ENCODE measurements around the gene ZBTB16. TPM values are rescaled to one million over a fixed set of nuclear protein-coding genes. Genes with fewer than 3 reads are reported as not detected.

ZBTB16 gene
- polyA plus RNA-seq, 1 donor from 2014 or later = 0.45 TPM

- Histone ChIP-seq H3F3A (ENCODE audit: insufficient read depth, low read length, poor library complexity, severe bottlenecking) (no peaks in the 10 kb centered on the region), H3K9me3 (ENCODE audit: low read length) (no peaks in the 10 kb centered on the region), H3K9ac (ENCODE audit: low read length) (no peak overlapping the region), H3K4me2 (ENCODE audit: low read length) (no peak overlapping the region), H3K79me2 (replicated peaks; ENCODE audit: insufficient read depth, low read length) (peaks cover 29% of the 10 kb centered on the region), H2AFZ (ENCODE audit: low read depth, low read length) (no peak overlapping the region), H3K4me3 (ENCODE audit: low read length) (no peak overlapping the region), H3K27me3 (ENCODE audit: insufficient read depth, low read depth, low read length) (no peaks in the 10 kb centered on the region), H4K20me1 (ENCODE audit: insufficient read depth) (no peaks in the 10 kb centered on the region), H3K27ac (ENCODE audit: low read length) (no peak overlapping the region), H3K9me2 (ENCODE audit: insufficient read depth, low read length) (no peaks in the 10 kb centered on the region), H3K36me3 (ENCODE audit: insufficient read depth, low read length) (no peaks in the 10 kb centered on the region)
- TF ChIP-seq SMC3 (conservative IDR thresholded peaks at IDR 0.05; ENCODE audit: poor library complexity) = no peak
- TF ChIP-seq EP300 (conservative IDR thresholded peaks at IDR 0.05; ENCODE audit: poor library complexity, severe bottlenecking) = no peak
- no peak for TF ChIP-seq MXI1 (conservative IDR thresholded peaks at IDR 0.05; ENCODE audit: poor library complexity, severe bottlenecking)
- no peak for TF ChIP-seq CTCF (IDR thresholded peaks at IDR 0.05; ENCODE audit: poor library complexity, severe bottlenecking)
- TF ChIP-seq EZH2 (IDR thresholded peaks at IDR 0.05; ENCODE audit: borderline replicate concordance, insufficient read depth, low read length, poor library complexity, severe bottlenecking) = no peak
- TF ChIP-seq POLR2AphosphoS5 (IDR thresholded peaks at IDR 0.05) = no peak
- no peak for TF ChIP-seq REST (IDR thresholded peaks at IDR 0.05; ENCODE audit: borderline replicate concordance)
- TF ChIP-seq TAF1 (IDR thresholded peaks at IDR 0.05; ENCODE audit: low read depth) = no peak
- TF ChIP-seq RAD21 (conservative IDR thresholded peaks at IDR 0.05) = no peak
Observed at GRCh38 chr11:114115451-114115928, 56.0 kb downstream of the ZBTB16 start.

GRCh38 chr11:114116357-114116756 lies 56.8 kb downstream of the ZBTB16 start:
- Histone ChIP-seq H3K27me3 (ENCODE audit: insufficient read depth, low read depth, low read length) (no peaks in the 10 kb centered on the region), H4K20me1 (ENCODE audit: insufficient read depth) (no peaks in the 10 kb centered on the region), H3K36me3 (ENCODE audit: insufficient read depth, low read length) (no peaks in the 10 kb centered on the region), H3K79me2 (replicated peaks; ENCODE audit: insufficient read depth, low read length) (peaks cover 21% of the 10 kb centered on the region), H3K9me3 (ENCODE audit: low read length) (no peaks in the 10 kb centered on the region), H2AFZ (ENCODE audit: low read depth, low read length) (no peak overlapping the region), H3K9ac (ENCODE audit: low read length) (no peak overlapping the region), H3K4me3 (ENCODE audit: low read length) (no peak overlapping the region), H3K27ac (ENCODE audit: low read length) (no peak overlapping the region), H3K4me2 (ENCODE audit: low read length) (no peak overlapping the region), H3K9me2 (ENCODE audit: insufficient read depth, low read length) (no peaks in the 10 kb centered on the region), H3F3A (ENCODE audit: insufficient read depth, low read length, poor library complexity, severe bottlenecking) (no peaks in the 10 kb centered on the region)
- TF ChIP-seq REST (IDR thresholded peaks at IDR 0.05; ENCODE audit: borderline replicate concordance) = no peak
- no peak for TF ChIP-seq CTCF (IDR thresholded peaks at IDR 0.05; ENCODE audit: poor library complexity, severe bottlenecking)
- TF ChIP-seq RAD21 (conservative IDR thresholded peaks at IDR 0.05) = no peak
- no peak for TF ChIP-seq EP300 (conservative IDR thresholded peaks at IDR 0.05; ENCODE audit: poor library complexity, severe bottlenecking)
- no peak for TF ChIP-seq POLR2AphosphoS5 (IDR thresholded peaks at IDR 0.05)
- no peak for TF ChIP-seq EZH2 (IDR thresholded peaks at IDR 0.05; ENCODE audit: borderline replicate concordance, insufficient read depth, low read length, poor library complexity, severe bottlenecking)
- TF ChIP-seq SMC3 (conservative IDR thresholded peaks at IDR 0.05; ENCODE audit: poor library complexity) = no peak
